NCI-H69 (cell line): ENCODE measurements around the gene SRPRA.
A peak's percentile ranks its signal among the peaks of the same experiment; 100 is the strongest.
"Not testable (repeated sequence)": the region's sequence is repeated elsewhere in the genome, so short reads cannot be mapped to it uniquely, and the experiment has no call there.

Experiments
- DNase-seq: peaks from one replicate; lab custom pipeline; 2025; lab: John Stamatoyannopoulos, UW

SRPRA gene

GRCh38 chr11:126284829-126285228, 16.1 kb upstream of the SRPRA start:
- peak; percentile 93 for DNase-seq

DNA sequence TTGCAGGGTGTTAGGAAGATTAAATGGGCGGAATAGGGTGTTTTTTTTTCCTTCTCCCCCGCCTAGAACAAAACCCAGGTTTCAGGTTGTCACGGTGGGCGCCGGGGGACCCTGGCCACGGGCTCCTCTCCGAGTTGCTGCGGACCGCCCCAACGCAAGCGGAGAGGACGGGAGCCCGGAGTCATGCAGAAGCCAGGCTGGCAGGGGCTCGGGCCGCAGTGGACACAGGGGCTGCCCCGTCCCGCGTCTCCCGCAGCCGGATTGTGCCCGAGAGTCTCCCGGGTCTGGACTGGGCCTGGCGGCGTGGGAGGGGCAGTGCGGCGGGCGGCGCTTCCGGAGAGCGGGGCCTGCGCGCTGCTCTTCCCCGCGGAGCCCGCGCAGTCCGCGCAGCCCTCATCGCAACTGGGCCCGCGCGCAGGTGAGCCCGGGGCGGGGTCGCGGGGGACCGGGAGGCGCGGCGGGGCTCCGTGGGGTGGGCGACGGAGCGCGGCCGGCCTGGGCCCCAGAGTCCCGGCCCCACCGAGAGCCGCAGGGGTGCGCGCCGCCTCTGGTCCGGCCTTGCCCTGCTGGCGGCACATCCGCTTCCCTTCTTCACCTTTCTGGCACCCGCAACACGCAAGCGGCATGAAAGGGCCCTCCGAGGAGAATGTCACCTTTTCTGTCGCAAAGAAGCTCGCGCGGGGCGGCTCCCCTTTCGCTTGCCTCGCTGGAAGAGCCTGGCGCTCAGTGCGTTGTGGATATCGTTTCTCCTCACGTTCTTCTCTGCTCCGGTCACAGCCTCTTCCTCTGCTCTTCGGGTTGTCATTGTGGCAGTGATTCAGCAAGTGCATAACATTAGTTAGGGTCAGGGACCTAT, 14.3 kb upstream of the SRPRA start, which contains the start of gene TIRAP:
Gene TIRAP, plus strand, starts transcription at position 358 of the 856 bp plus-strand sequence. CDS start 7,802 bp downstream, outside the sequence.
- DNase-seq = peak; percentile 82

- DNase-seq = peak; percentile 63
Measured at GRCh38 chr11:126282361-126282735, 13.7 kb upstream of the SRPRA start.

GRCh38 chr11:126281666-126282175, 13.0 kb upstream of the SRPRA start:
- no peak for DNase-seq

- DNase-seq = no peak
Measured at GRCh38 chr11:126281245-126281644, 12.6 kb upstream of the SRPRA start.

GRCh38 chr11:126280595-126280994, 11.9 kb upstream of the SRPRA start:
- no peak for DNase-seq

DNA sequence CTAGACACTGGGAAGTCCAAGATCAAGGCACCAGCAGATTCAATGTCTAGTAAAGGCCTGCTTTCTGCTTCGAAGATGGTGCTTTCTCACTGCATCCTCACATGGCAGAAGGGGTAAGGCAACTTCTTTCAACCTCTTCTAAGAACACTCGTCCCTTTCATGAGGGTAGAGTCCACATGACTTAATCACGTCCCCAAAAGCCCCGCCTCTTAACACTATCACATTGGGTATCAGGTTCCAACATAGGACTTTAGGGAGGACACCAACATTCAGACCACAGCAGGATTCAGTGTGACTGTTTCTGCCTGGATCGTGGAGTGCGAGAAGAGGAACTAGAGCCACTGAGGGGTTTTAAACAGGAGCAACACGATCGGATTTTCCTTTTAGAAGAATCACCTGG, 10.5 kb upstream of the SRPRA start:
- DNase-seq = no peak

DNA sequence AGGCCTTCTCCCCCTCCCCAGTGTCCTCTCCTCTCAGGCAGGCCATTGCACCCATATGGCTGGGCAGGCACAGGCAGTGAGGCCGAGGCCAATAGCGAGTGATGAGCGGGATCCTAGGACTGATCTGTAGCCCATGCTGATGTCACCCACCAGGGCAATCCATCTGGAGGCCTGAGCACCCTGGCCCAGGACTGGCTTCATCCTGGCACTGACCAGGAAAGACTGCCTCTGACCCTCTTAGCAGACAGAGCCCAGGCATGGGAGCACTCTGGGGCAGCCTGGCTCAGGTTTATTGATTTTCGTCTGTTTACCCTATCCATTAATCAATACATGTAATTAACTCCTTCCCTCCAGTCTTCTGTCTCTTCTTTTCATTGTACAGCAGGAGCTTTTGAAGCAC, 9.1 kb upstream of the SRPRA start:
- DNase-seq = no peak

- DNase-seq = no peak
Measured at GRCh38 chr11:126277322-126277721, 8.6 kb upstream of the SRPRA start.

- DNase-seq = peak; percentile 74
Measured at GRCh38 chr11:126268361-126268707, 361 bp downstream of the SRPRA start.

DNA sequence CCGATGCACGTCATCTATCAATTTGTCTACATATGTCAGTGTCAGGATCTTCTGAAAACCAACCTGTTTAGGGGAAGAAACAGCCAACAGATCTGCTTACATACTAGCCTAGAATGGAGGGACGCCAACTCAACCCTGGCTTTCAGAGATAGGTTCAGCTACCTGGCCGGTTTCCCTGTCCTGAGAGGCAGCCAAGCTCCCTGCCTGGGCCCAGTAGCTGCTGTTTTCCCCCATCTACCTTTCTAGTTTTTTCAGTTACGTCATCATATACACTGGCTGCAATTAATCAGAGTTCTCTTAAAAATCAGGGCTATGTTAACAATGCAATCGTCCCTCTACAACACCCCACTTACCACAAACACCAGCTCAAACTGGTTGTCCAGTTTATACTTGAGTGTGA, 1.0 kb downstream of the SRPRA start:
- no peak for DNase-seq

DNA sequence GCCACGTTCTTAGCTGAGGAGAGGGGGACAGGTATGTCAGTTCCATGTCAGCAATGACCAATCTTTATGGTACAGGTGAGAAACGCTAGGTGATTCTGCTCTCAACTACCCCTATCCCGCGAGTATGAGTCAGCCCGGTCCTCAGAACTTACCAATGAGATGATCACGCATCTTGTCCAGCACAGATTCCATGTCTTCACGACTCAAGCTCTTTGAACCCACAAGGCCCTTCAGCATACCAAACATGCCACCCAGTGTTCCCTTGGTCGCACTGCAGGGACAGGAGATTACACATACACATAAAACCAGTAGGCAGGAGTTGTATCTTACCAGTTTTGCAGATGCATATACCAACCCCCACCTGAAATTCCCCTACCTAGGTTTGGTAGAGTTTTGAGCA, 2.9 kb downstream of the SRPRA start:
- DNase-seq = peak; percentile 11

DNA sequence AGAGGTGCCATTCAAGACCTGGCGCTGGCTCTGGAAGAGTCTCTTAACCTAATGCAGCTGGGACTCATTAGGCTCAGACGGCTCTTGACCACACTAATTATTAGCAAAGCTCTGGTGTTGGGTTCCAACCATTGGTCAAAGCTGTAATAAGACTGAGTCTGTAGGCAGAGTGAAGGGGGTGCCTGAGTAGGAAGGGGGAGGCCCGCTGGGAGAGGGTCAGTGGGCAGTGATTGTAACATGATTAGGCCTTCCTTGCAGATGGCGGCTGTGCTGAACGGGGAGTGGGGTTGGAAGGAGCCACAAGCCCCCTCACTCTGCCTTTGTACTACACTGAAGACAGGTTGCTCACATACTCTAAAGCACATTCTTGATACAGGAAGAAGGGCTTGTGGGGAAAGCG, 5.2 kb downstream of the SRPRA start:
- DNase-seq = no peak

- DNase-seq = no peak
Measured at GRCh38 chr11:126262216-126262615, 6.5 kb downstream of the SRPRA start.

- DNase-seq = no peak
Measured at GRCh38 chr11:126257764-126258163, 10.9 kb downstream of the SRPRA start.

- no peak for DNase-seq
Measured at GRCh38 chr11:126257144-126257543, 11.6 kb downstream of the SRPRA start.

DNA sequence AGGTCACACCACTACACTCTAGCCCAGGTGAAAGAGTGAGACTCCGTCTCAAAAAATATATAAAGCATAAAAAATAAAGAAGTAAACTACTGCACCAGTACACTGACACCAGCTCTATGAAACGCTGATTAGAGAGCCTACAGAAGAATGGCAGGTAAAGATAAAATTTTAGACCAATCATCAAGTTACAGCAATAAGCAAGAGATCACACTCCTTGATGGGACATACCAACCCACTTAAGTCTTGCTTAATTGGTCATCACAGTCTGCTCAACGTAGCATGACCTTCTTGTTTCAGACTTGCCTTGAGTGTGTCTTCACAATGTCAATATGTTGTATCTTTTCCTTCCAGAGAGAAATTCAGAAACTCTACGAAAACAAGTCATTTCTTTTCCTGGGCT, 12.5 kb downstream of the SRPRA start:
- no peak for DNase-seq

GRCh38 chr11:126255507-126255906, 13.2 kb downstream of the SRPRA start:
- not testable (repeated sequence) for DNase-seq

GRCh38 chr11:126254819-126255218, 13.9 kb downstream of the SRPRA start:
- DNase-seq = no peak

DNA sequence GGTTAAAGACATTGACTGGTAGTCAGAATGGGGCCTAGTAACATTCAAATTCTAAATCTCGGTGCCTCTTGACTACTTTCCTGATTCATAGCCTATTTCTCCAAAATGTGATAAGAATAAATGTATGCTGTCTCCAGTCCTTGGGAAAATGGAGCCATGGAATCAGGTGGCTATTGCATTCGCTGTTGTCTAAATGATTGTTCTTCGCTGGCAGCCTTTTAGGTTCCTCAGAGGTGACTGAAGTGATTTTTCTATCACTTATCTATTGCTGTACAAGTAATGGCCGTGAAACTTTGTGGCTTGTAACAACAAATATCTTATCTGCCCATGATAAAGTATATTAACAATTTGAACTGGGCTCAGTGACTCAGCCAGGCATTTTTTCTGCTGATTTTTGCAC, 15.4 kb downstream of the SRPRA start:
- DNase-seq = no peak

DNA sequence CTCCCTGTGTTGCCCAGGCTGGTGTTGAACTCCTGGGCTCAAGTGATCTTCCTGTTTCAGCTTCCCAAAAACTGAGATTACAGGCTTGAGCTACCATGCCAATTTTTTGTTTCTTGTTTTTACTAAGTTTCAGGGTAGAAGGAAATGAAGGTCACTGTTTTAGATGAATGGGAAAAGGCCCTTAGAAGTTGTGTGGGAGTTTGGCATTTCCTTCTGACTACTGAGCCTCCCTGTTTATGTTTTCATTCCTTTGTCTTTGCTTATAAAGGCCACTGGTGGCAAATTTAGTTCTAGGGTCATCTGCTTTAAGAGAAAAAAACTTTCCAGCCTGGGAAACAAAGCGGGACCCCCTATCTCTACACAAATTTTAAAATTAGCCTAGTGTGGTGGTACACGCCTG, 22.1 kb downstream of the SRPRA start:
- DNase-seq = no peak

DNA sequence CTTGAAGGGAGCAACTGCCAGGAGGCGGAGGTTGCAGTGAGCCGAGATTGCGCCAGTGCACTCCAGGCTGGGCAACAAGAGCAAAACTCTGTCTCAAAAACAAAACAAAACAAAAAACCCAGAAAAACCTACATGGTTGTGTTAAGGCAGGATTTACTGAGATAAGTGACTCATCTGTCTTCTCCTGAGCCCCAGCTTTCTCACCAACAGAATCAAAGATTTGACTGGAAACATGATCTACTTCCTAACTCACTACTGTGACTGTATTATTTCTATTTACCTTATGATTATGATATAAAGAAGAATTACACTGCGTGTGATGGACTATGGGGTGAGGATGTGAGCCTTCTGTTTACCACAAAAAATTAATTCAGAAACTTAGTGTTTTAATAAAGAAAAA, 35.3 kb downstream of the SRPRA start:
- DNase-seq = no peak

- no peak for DNase-seq
Measured at GRCh38 chr11:126232683-126233082, 36.0 kb downstream of the SRPRA start.
